ENCODE data around the gene EXOC6. TPM values are rescaled to one million over a fixed set of nuclear protein-coding genes. Genes with fewer than 3 reads are reported as not detected.
A peak's percentile ranks its signal among the peaks of the same experiment; 100 is the strongest.

EXOC6 gene
- total and polyA plus RNA-seq, 10 donors = 7.0 to 40.0 (median 25.4) TPM

- Histone ChIP-seq H3K27ac (no peak overlapping the region), H3K27me3 (replicated peaks in 1 of 7) (no peaks in the 10 kb centered on the region), H3K36me3 (no peaks in the 10 kb centered on the region), H3K4me1 (peaks cover 0 to 12% (median 0%) of the 10 kb centered on the region in 6 donors), H3K4me3 (no peak overlapping the region), H3K9me3 (no peaks in the 10 kb centered on the region)
- 81 to 86% (median 83%) methylated on average over 9 of the region's 9 CpGs for WGBS, 5 donors
- intact Hi-C loops (cut with DNase I; ENCODE audit: low total_unique reads) = no loop called here
- DNase-seq = no peak
- no peak for TF ChIP-seq POLR2A (IDR thresholded peaks at IDR 0.05)
- no peak for TF ChIP-seq POLR2AphosphoS5 (IDR thresholded peaks at IDR 0.05)
- TF ChIP-seq, protein P1, sequence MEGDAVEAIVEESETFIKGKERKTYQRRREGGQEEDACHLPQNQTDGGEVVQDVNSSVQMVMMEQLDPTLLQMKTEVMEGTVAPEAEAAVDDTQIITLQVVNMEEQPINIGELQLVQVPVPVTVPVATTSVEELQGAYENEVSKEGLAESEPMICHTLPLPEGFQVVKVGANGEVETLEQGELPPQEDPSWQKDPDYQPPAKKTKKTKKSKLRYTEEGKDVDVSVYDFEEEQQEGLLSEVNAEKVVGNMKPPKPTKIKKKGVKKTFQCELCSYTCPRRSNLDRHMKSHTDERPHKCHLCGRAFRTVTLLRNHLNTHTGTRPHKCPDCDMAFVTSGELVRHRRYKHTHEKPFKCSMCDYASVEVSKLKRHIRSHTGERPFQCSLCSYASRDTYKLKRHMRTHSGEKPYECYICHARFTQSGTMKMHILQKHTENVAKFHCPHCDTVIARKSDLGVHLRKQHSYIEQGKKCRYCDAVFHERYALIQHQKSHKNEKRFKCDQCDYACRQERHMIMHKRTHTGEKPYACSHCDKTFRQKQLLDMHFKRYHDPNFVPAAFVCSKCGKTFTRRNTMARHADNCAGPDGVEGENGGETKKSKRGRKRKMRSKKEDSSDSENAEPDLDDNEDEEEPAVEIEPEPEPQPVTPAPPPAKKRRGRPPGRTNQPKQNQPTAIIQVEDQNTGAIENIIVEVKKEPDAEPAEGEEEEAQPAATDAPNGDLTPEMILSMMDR (IDR thresholded peaks at IDR 0.05 in 8 of 11, conservative IDR thresholded peaks at IDR 0.05 in 3 of 11) = no peak
These were observed 46.1 kb upstream of the EXOC6 start for GRCh38 chr10:92801978-92802872.

- 84 to 91% (median 85%) methylated on average over 3 of the region's 3 CpGs for WGBS, 5 donors
- DNase-seq = no peak
These were observed 38.5 kb upstream of the EXOC6 start for GRCh38 chr10:92809840-92810239.

DNA sequence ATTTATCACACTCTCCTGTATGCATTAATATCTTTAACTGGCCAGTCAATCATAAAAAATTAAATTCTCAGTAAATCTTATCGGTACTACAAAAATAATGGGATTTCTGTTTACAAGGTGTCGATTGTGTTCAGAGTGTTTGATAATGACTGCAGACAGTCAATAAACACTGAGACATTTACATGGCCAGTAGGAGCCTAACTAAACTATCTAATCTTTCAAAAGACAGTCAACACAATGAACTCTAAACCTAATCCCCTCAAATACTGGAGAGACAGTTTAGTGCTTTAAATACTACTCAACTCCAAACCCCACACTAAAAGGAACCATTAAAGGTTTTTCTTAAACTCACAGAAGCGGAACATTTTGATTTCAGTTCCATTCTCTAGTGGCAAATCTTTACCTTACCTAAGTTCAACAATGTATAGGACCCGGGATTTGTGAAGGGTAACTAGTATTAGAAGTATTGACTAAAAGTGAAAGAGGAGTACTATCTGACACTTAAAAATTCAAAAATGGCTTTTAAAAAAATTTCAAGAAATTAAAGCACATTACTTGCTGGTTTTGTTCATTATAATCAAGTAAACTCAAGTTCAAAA lies 37.3 kb upstream of the EXOC6 start:
- 62 to 87% (median 73%) methylated on average over 4 of the region's 4 CpGs for WGBS, 5 donors
- no peaks in the 10 kb centered on the region for H3K27me3 ChIP-seq (replicated peaks in 1 of 7)
- H3K4me3 ChIP-seq = no peak overlapping the region
- DNase-seq = no peak
- no peaks in the 10 kb centered on the region for H3K36me3 ChIP-seq
- intact Hi-C loops (cut with DNase I; ENCODE audit: low total_unique reads) = no loop called here
- TF ChIP-seq, protein P1 (IDR thresholded peaks at IDR 0.05 in 8 of 11, conservative IDR thresholded peaks at IDR 0.05 in 3 of 11) = no peak
- H3K27ac ChIP-seq = no peak overlapping the region
- no peaks in the 10 kb centered on the region for H3K9me3 ChIP-seq
- peaks cover 0 to 8% (median 2%) of the 10 kb centered on the region in 6 donors for H3K4me1 ChIP-seq

More at GRCh38 chr10:92809840-92810239, 38.5 kb upstream of the EXOC6 start:
- no peak overlapping the region for H3K4me3 ChIP-seq
- no peak overlapping the region for H3K27ac ChIP-seq
- no peaks in the 10 kb centered on the region for H3K27me3 ChIP-seq (replicated peaks in 1 of 7)
- intact Hi-C loops (cut with DNase I; ENCODE audit: low total_unique reads) = no loop called here
- H3K36me3 ChIP-seq = no peaks in the 10 kb centered on the region
- peaks cover 0 to 5% (median 0%) of the 10 kb centered on the region in 6 donors for H3K4me1 ChIP-seq
- no peak for TF ChIP-seq POLR2A (IDR thresholded peaks at IDR 0.05)
- TF ChIP-seq, protein P1 (IDR thresholded peaks at IDR 0.05 in 8 of 11, conservative IDR thresholded peaks at IDR 0.05 in 3 of 11) = no peak
- no peak for TF ChIP-seq POLR2AphosphoS5 (IDR thresholded peaks at IDR 0.05)
- no peaks in the 10 kb centered on the region for H3K9me3 ChIP-seq

DNA sequence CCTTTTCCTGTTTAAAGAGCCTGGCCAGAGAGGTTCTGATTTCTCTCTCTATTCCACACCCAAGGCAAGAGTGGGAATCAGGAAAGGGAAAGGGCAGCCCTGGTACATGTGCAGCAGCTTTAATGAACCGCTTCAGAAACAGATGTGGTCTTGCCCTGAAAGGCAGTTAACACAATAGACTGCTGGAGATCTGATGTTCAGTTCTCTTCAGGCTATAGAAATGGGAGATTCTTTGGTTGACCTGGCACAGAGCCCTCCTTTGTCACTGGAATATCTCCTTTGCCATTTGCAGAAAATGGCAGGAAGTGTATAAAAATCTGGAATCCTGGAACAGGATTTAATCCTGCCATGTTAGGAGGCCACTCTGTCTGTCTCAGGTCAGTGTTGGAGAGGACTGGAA lies 36.3 kb upstream of the EXOC6 start:
- TF ChIP-seq POLR2A (IDR thresholded peaks at IDR 0.05) = no peak
- TF ChIP-seq, protein P1 (IDR thresholded peaks at IDR 0.05 in 8 of 11, conservative IDR thresholded peaks at IDR 0.05 in 3 of 11) = no peak
- no peak for TF ChIP-seq POLR2AphosphoS5 (IDR thresholded peaks at IDR 0.05)
- intact Hi-C loops (cut with DNase I; ENCODE audit: low total_unique reads) = no loop called here
- 57 to 92% (median 85%) methylated on average over 1 of the region's 1 CpG for WGBS, 5 donors
- Histone ChIP-seq H3K36me3 (no peaks in the 10 kb centered on the region), H3K9me3 (no peaks in the 10 kb centered on the region), H3K4me3 (no peak overlapping the region), H3K4me1 (peaks cover 0 to 8% (median 3%) of the 10 kb centered on the region in 6 donors), H3K27me3 (replicated peaks in 1 of 7) (no peaks in the 10 kb centered on the region), H3K27ac (peak overlapping the region in 2 of 8 donors; percentile 28 to 29)
- DNase-seq = no peak
